ENCODE data around the gene CNTNAP2. TPM values are rescaled to one million over a fixed set of nuclear protein-coding genes. Genes with fewer than 3 reads are reported as not detected.

Gene CNTNAP2
- total and polyA plus RNA-seq, 2 of the 4 experiments (the other 2 are of a cell fraction): not detected

- H3K56ac ChIP-seq (ENCODE audit: extremely low read depth, insufficient read depth, low read length): no peak overlapping the region
- dilution Hi-C loops (cut with HindIII; ENCODE audit: low sequenced_read_pairs, unreplicated experiment) (no loop called here), intact Hi-C loops (cut with micrococcal nuclease) (no loop called here), in situ Hi-C loops (cut with MboI; ENCODE audit: low sequenced_read_pairs) (no loop called here)
- no peaks in the 10 kb centered on the region for H3K9me3 ChIP-seq (ENCODE audit: control insufficient read depth, insufficient read depth, low read length)
- H2BK120ac ChIP-seq (ENCODE audit: low read depth, low read length): no peak overlapping the region
- DNase-seq (no peak), ATAC-seq (ENCODE audit: low read depth) (no peak)
- H3K79me1 ChIP-seq (ENCODE audit: low read depth in 1 of 2, low read length in 2 of 2): no peaks in the 10 kb centered on the region
- no peak overlapping the region for H3K4ac ChIP-seq (ENCODE audit: low read depth, low read length)
- H2AFZ ChIP-seq (replicated peaks; ENCODE audit: low read length, poor library complexity): no peak overlapping the region
- no peak overlapping the region for H3K14ac ChIP-seq (replicated peaks; ENCODE audit: low read depth, low read length)
- no peak overlapping the region for H2AK9ac ChIP-seq (replicated peaks; ENCODE audit: low read depth, low read length, poor library complexity)
- H3K4me1 ChIP-seq (ENCODE audit: control insufficient read depth, insufficient read depth, low read length): no peaks in the 10 kb centered on the region
- ChIA-PET CTCF (no interaction called here), POLR2A (ENCODE audit: unreplicated experiment) (no interaction called here)
- H4K5ac ChIP-seq (ENCODE audit: low read depth, low read length): no peak overlapping the region
- TF ChIP-seq BHLHE40 (IDR thresholded peaks at IDR 0.05; ENCODE audit: low read depth, low read length): no peak
- TF ChIP-seq USF2 (IDR thresholded peaks at IDR 0.05; ENCODE audit: low read depth, low read length): no peak
- TF ChIP-seq RAD21 (IDR thresholded peaks at IDR 0.05; ENCODE audit: low read length): no peak
- no peak for TF ChIP-seq MXI1 (IDR thresholded peaks at IDR 0.05; ENCODE audit: borderline replicate concordance, low read depth, low read length)
- TF ChIP-seq RCOR1 (IDR thresholded peaks at IDR 0.05; ENCODE audit: insufficient replicate concordance, low read length): no peak
- H2BK20ac ChIP-seq (ENCODE audit: low read depth, low read length): no peak overlapping the region
- H2BK15ac ChIP-seq (ENCODE audit: low read depth, low read length): no peak overlapping the region
- H3K4me3 ChIP-seq (ENCODE audit: insufficient read depth, low read depth, low read length): no peak overlapping the region
- H3K27ac ChIP-seq (ENCODE audit: insufficient read depth, low read length): no peak overlapping the region
- no peaks in the 10 kb centered on the region for H4K20me1 ChIP-seq (ENCODE audit: insufficient read depth, low read length)
- no peak overlapping the region for H3K18ac ChIP-seq (ENCODE audit: low read depth, low read length)
- BruUV-seq (replicated peaks): no TSS peak
- no peak overlapping the region for H3K9ac ChIP-seq (ENCODE audit: low read depth, low read length)
- no peak overlapping the region for H4K91ac ChIP-seq (ENCODE audit: insufficient read depth, low read depth, low read length)
- no peak overlapping the region for H2BK5ac ChIP-seq (ENCODE audit: low read depth, low read length, poor library complexity, severe bottlenecking)
- no peak overlapping the region for H3K23ac ChIP-seq (ENCODE audit: low read depth, low read length)
- H3K27me3 ChIP-seq (ENCODE audit: control insufficient read depth, insufficient read depth, low read length): no peaks in the 10 kb centered on the region
- H3K36me3 ChIP-seq (ENCODE audit: control insufficient read depth, insufficient read depth, low read length): no peaks in the 10 kb centered on the region
- no peak overlapping the region for H4K8ac ChIP-seq (ENCODE audit: low read depth in 2 of 2, low read length in 2 of 2)
- H3K9me1 ChIP-seq (ENCODE audit: insufficient read depth, low read length): no peaks in the 10 kb centered on the region
- H2AK5ac ChIP-seq (ENCODE audit: low read depth, low read length): no peak overlapping the region
- WGBS, 2 experiments (ENCODE audit: extremely low coverage in 2 of 2, insufficient read length in 1 of 2): no CpG with 5 or more reads among the region's 2 CpGs
- H3K4me2 ChIP-seq (ENCODE audit: low read depth, low read length): no peak overlapping the region
These were observed 59.1 kb downstream of the CNTNAP2 start for GRCh38 chr7:146175716-146176115.
